ENCODE data around the gene GPX8. TPM values are rescaled to one million over a fixed set of nuclear protein-coding genes. Genes with fewer than 3 reads are reported as not detected.

GPX8 gene
- total and polyA plus RNA-seq, 9 of the 15 experiments (the other 6 are each of a cell fraction or from before 2014, with no cell fraction given), result 0.62 to 1.8 (median 1.2) TPM

- TF ChIP-seq BCLAF1 (IDR thresholded peaks at IDR 0.05; ENCODE audit: borderline replicate concordance in 1 of 2, control insufficient read depth in 1 of 2, low read depth in 2 of 2, low read length in 1 of 2) (no peak), STAG1 (CRISPR knock-in tag; IDR thresholded peaks at IDR 0.05; ENCODE audit: borderline replicate concordance) (peak; percentile 29; the same call in 1 of the 2 replicates)
- TF ChIP-seq, protein P1, sequence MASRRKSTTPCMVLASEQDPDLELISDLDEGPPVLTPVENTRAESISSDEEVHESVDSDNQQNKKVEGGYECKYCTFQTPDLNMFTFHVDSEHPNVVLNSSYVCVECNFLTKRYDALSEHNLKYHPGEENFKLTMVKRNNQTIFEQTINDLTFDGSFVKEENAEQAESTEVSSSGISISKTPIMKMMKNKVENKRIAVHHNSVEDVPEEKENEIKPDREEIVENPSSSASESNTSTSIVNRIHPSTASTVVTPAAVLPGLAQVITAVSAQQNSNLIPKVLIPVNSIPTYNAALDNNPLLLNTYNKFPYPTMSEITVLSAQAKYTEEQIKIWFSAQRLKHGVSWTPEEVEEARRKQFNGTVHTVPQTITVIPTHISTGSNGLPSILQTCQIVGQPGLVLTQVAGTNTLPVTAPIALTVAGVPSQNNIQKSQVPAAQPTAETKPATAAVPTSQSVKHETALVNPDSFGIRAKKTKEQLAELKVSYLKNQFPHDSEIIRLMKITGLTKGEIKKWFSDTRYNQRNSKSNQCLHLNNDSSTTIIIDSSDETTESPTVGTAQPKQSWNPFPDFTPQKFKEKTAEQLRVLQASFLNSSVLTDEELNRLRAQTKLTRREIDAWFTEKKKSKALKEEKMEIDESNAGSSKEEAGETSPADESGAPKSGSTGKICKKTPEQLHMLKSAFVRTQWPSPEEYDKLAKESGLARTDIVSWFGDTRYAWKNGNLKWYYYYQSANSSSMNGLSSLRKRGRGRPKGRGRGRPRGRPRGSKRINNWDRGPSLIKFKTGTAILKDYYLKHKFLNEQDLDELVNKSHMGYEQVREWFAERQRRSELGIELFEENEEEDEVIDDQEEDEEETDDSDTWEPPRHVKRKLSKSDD (conservative IDR thresholded peaks at IDR 0.05; ENCODE audit: low read length), result no peak
These were observed 12.3 kb downstream of the GPX8 start (continued) for GRCh38 chr5:55172051-55172899.
